HEK293 (cell line): ENCODE data around the gene WDR82.

Experiments used
- ZNF114 ChIP-seq: fragments of 450-650 bp; formaldehyde crosslinking; IDR thresholded peaks from 2 replicates; pipeline ENCODE4 v1.5.0; 2017; ENCODE audit warnings: missing biosample characterization, missing genetic modification characterization
- ZNF639 ChIP-seq: fragments of 450-650 bp; formaldehyde crosslinking; IDR thresholded peaks from 2 replicates; pipeline ENCODE4 v1.5.1; 2016; ENCODE audit warnings: missing biosample characterization, missing genetic modification characterization

- TF ChIP-seq ZNF639 (no peak), ZNF114 (tag by site-specific recombination) (no peak)
Measured at GRCh38 chr3:52237657-52238172, 40.7 kb downstream of the WDR82 start.
